ENCODE results near the gene PRR27. TPM values are rescaled to one million over a fixed set of nuclear protein-coding genes. Genes with fewer than 3 reads are reported as not detected.

The PRR27 gene
- total RNA-seq, result not detected
- long read RNA-seq, result 0 reads

DNA sequence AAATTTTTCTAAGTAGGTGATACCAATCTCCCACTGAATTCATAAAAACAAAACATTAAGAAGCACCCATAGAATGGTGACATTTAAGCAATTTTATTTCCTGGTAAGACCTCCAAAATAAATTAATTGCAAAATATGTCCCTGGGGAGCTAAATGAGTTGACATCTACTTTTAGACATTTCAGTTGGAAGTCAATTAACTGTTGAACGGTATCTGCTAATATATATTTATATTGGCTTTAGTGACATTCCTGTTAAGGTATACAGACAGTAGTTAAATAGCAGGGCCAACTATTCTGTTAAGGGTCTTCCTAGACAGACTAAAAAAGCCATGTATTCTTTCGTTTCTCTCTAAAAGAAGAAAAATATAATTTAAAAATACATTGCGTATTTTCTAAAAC lies at the start of gene PRR27:
Gene PRR27, plus strand, starts transcription at position 301 of the 400 bp plus-strand sequence. CDS start 139 bp downstream, outside the sequence.
- intact Hi-C loops (cut with micrococcal nuclease), result no loop called here
- no peak for DNase-seq

DNA sequence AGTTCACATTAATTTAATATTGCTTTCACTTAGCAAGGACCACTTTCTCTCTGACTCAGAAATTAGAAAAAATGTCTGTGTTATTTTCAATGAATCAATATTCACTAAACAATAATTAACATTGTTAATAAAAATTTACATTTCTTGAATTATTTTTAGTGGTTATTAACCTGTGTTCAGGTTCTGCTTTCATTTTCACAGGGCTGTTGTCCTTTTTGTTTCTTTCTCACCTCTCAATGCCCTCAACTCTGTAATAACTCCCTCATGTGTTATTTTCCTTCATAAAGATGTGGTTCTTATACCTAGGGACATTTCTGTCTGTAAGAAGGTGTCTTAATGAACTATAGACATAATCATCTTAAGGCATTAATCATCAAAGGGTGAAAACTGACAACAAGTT lies 43.1 kb upstream of the PRR27 start:
- ATAC-seq (no peak), DNase-seq (no peak)
- intact Hi-C loops (cut with micrococcal nuclease), result no loop called here

More for the DNA sequence above, at the start of gene PRR27:
- no peak for ATAC-seq

DNA sequence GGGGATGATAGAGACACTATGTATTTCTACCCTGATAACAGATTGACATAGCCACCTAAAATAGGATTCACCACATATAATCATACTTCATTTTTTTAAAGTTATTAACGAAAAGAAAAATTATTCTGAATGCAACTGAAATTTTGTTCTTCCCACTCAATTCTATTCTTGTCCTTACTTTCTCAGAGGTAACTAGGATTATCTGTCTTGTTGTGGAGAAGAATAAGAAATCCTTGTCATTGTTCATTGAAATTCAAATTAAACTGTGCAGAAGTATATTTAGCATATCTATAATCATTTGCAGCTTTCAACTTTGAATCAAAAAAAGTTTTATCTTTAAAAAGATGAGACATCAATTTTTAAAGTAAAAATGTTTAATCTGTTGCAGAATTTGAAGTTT lies 40.4 kb upstream of the PRR27 start:
- intact Hi-C loops (cut with micrococcal nuclease), result no loop called here
- DNase-seq (no peak), ATAC-seq (no peak)

DNA sequence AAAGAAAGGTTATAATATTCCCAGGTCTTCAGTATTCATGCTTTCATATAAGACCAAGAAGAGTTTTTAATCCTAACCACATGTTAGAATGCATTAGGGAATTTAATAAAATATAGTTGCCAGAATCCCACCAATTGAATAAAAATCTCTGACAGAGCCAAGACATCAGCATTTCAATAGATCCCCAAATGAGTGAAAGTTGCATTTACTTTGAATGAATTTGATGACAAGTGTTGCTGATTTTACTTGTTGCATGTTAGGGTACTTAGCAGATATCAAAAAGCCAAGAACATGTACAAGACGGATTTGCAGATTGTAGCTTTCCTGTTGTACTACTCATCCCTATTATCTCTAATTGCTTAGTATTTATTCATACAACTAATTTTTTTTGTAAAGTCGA lies 39.9 kb upstream of the PRR27 start:
- DNase-seq (no peak), ATAC-seq (no peak)
- intact Hi-C loops (cut with micrococcal nuclease), result no loop called here

DNA sequence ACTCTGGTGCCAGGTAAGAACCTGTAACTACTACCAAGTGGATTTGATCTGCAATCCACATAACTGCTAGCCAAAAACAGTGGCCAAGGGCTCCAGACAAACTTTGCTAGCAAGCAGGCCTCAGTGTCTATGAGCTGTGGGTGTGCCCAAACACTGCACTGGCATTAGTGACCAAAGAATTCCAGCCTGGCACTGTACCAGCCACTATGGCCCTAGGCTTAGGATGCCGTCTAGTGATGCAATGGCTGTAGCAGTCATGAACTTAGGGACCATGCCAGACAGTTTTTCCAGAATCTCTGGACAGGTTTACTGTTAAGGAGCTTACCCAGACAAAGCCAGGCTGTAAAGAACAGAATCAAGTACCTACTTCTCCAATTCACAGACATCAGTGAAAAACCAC lies 33.7 kb upstream of the PRR27 start:
- DNase-seq (no peak), ATAC-seq (no peak)
- intact Hi-C loops (cut with micrococcal nuclease), result no loop called here

DNA sequence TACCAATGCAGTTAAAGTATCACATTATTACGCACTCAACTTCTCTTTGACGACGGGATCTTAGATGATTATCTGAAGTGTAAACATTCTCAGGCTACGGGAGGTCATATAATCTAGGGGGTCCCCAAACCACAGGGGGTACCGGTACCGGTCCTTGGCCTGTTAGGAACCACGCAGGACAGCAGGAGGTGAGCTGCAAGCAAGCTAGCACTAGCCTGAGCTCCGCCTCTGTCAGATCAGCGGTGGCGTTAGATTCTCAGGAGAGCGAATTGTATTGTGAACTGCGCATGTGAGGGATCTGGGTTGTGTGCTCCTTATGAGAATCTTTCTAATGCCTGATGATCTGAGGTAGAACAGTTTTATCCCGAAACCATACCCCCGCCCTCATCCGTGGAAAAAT lies 20.6 kb upstream of the PRR27 start:
- ATAC-seq (no peak), DNase-seq (no peak)
- intact Hi-C loops (cut with micrococcal nuclease), result no loop called here

DNA sequence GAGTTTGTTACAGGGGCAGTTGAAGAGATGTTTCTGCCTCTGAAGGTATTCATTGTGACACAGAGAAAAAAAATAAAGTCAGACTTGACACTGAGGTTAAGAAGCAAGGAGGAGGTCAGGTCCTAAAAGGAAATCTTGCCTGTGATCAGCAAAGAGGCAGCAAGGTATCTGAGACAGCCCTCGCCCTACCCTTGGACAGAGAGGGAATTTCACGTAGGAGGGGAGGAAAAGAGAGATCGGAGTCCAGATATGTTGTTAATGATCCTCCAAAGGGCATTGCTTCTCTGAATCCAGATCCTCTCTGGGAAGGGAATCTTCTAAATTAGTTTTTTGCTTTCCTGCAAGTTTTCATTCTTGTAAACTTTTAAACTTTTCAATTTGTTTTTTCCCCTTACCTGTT lies 15.3 kb upstream of the PRR27 start:
- intact Hi-C loops (cut with micrococcal nuclease), result no loop called here
- no peak for ATAC-seq
- DNase-seq, result no peak

DNA sequence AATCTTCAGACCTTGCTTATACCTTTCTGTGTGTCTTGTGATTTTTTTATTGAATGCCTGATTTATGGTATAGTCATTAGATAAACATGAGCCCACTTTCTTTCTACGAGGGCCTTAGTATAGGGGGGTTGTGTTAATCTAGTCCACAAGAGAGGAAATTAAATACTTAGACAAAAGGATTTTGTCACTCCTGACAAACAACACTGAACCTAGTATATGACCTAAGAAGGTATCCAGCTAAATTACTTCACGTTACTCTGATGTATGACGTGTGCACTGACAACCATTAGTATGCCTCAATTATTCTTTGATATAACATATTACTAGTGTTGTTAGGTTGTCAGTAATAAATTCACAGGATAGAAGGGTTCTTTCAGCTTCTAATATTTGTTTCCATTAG lies 2.8 kb upstream of the PRR27 start:
- ATAC-seq, result no peak
- intact Hi-C loops (cut with micrococcal nuclease), result no loop called here

DNA sequence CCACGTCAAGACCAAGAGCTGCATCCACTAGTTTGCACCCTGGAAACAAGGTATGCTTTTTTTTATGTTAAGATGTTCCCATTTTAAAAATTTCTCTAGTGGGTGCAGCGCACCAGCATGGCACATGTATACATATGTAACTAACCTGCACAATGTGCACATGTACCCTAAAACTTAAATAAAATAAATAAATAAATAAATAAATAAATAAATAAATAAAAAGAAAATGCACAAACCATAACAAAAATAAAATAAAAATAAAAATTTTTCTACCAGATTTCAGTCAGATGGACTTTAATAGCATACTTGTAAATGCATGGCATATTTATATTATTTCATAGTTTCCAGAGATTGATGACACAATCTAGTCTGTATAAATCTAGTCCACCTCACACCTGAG lies 1.9 kb upstream of the PRR27 start:
- ATAC-seq, result no peak
- intact Hi-C loops (cut with micrococcal nuclease), result no loop called here

More for the DNA sequence above, 2.8 kb upstream of the PRR27 start:
- DNase-seq, result no peak

DNA sequence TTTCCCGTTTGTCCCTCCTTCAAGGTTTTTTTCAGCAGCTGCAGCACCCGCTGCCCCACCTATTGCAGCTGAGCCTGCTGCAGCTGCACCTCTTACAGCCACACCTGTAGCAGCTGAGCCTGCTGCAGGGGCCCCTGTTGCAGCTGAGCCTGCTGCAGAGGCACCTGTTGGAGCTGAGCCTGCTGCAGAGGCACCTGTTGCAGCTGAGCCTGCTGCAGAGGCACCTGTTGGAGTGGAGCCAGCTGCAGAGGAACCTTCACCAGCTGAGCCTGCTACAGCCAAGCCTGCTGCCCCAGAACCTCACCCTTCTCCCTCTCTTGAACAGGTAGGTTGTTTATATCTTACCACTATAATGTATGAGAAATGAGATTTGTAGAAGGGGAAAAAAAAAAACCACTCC lies 4.5 kb downstream of the PRR27 start:
- intact Hi-C loops (cut with micrococcal nuclease), result no loop called here
- no peak for ATAC-seq
- no peak for DNase-seq

More for the DNA sequence above, 1.9 kb upstream of the PRR27 start:
- no peak for DNase-seq

DNA sequence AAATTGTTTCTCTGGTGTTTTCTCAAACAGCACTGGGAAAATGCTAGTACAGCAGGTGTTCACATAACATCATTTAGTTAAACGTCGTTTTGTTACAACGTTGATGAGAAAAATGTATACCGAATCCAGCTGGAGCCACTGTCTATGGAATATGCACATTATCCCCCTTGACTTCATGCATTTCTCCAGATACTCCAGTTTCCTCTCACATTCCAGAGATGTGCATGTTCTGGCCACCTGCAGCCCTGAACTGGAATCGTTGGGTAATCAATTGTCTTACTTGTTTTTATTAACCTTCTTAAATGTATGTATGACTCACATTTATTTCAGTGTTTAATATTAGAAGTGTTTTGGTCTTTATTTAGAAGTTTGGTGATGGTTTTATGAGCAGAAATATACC lies 23.1 kb downstream of the PRR27 start:
- intact Hi-C loops (cut with micrococcal nuclease), result no loop called here
- DNase-seq (no peak), ATAC-seq (no peak)

DNA sequence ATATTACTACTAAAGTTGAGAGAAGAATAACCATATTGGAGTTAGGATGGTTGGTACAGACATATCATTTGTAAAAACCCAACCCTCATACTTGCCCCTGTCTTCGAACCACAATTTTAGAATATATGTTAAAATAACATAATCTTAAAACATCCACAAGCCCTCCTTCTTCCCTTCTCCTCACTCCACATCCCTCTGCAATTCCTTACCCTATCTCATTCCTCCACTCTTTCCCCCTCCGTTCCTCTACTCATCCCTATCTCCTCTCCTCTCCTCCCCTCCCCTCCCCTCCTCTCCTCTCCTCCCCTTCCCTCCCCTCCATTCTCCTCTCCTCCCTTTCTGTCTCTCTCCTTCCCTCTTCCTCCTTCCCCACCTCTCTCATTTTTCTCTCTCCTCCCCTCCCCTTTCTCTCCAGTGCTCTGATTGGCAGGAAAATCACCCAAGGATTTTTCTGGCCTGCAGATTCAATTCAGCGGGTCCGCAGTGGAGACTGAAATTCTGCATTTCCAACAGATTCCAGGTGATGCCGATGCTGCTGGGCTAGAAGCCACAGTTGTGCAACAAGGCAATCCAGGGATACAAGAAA lies 24.1 kb downstream of the PRR27 start:
- DNase-seq (no peak), ATAC-seq (no peak)
- intact Hi-C loops (cut with micrococcal nuclease), result no loop called here

DNA sequence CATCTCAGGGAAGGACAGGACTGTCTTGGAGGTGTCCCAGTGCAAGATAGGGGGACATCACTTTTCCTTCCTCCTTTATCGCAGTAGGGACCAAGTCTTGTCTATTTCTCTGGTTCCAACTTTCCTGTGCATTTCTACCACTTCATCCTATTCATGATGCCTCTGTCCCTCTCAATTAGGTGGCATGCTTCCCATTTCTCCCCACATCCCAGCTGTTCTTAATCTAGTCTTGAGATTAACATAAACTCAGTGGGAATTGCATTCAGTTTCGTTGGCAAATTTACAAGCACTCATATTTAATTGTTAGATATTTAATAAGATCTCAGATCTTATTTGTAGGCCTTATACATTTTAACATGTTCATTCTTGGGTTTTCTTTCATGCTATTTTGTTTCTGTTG lies 25.8 kb downstream of the PRR27 start:
- ATAC-seq (no peak), DNase-seq (no peak)
- intact Hi-C loops (cut with micrococcal nuclease), result no loop called here

DNA sequence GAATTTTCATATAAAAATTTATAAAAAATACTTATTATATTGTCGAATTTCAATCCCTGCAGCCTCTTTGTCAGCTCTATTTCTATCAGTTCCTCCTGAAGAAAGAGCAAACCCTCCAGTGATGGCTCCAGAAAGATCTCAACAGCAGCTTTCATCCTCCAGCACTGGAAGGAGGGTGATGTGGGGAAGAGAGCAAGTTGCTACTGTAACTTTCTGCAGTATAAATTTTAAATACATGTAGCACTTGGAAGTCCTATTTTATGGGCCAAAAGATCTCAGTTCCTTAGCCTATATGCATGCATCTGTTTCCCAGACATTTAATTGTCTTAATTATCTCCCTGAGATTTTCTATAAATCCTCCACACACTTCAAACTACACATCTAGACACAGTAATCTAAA lies 27.8 kb downstream of the PRR27 start:
- DNase-seq, result no peak
- intact Hi-C loops (cut with micrococcal nuclease), result no loop called here
- ATAC-seq, result no peak

DNA sequence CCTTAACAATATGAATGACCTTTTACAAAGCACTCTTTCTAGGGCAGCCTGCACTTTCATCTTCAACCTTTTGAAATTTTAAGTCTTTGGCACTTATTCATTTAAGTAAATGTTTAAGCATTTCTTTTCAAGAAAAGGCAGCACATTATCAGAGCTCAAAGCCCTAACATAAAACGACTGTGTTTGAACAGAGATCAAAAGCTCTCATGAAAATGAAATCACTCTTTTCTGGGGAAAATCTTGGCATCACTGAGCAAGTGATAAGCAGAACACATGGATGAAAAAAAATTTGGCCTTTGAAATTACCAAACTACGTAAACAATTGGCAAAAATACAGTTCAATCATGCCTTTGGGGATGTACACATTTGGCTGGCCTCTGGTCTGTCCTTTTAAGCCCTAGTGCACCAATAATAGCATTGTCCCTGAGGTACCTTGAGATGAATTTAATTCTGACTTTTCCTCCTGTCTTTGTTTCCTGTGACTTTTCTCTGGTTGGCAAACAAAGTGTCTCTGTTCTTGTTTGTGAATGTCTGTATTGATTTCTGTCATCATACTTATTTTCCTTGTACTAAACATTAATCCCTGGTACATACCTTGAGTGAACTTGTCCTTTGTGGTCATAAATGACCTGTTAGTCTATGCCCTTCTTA lies 28.6 kb downstream of the PRR27 start:
- DNase-seq (no peak), ATAC-seq (no peak)
- intact Hi-C loops (cut with micrococcal nuclease), result no loop called here

DNA sequence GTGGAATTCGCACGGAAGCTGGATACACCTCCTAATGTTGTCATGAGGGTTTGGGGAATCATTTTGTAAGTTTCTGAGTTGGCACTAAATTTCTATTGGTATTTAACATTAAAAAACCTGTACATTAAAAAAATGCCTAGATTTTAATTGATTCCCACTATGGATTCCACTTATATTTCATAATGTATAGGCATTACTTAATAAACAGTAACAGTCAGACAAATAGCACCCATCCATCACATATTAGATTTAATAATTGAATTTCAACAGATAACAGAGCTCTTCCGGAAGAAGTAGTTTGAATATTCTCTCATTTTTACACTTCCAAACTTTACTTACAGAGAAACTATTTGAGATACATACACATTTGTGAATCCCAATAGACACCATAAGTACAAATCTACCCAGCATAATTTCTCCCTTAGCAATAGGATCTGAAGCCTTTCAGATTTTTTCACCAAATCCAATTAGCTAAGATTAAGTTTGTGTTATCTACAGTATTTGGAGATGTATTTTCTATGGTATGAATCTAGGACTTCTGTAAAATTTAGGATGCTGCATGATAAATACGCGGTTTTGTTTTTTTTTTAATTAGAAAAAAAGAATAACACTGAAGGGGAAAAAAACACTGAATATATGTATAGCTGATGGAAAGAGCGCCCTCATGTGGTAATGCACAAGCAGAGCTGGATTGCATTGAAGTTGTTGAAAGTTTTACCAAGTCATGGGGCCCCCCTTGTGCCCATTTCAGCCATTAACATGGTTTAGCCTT lies 29.3 kb downstream of the PRR27 start:
- no peak for DNase-seq
- intact Hi-C loops (cut with micrococcal nuclease), result no loop called here
- ATAC-seq, result no peak

DNA sequence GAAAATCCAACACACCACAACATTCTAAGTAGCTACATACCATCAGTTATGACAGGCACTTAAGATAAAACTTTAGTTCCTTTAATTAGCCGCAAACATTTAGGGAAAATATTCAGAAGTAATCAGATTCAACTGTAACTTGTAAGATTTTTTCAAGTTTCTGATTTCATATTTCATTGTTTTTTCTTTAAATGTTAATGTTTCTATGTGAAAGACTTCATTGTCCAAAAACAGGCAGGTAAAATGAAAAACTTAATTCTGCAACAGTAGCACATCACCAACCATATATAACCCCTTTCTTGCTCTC lies 29.9 kb downstream of the PRR27 start:
- intact Hi-C loops (cut with micrococcal nuclease), result no loop called here
- DNase-seq (no peak), ATAC-seq (no peak)

DNA sequence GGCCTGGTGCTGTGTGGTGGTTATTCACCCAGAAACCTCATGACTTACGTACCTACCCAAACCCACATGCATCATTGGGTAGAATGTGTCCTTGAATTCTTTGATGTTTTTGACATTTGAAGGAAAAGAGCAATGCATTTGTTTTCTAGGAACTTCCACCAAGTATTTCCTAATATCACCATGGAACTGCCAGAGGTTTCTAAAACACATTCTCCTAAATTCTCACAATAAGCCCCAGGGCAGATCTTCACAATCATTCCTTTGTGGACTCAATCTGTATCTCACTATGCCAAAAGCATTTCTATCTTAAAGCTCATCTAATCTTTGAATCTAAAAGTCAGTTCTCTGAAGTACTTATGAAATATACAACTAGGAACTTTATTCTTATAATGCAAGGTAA lies 33.2 kb downstream of the PRR27 start:
- DNase-seq (no peak), ATAC-seq (no peak)
- intact Hi-C loops (cut with micrococcal nuclease), result no loop called here

DNA sequence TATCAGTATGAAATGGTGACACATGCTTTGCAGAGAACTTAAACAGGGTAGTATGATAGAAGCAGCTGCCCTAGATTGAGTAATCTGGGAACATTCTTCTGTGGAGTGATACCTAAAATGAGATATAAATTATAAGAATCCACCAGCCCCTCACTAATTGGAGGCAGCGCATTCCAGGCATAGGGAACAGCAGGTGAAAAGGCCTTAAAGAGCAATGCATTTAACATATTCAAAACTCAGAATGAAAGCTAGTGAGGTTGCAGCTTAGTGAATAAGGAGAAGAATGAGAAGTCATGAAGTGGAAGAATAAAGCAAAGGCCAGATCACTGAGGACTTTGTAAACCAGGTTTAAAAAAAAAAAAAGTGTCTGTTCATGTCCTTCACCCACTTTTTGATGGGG lies 36.5 kb downstream of the PRR27 start:
- no peak for DNase-seq
- intact Hi-C loops (cut with micrococcal nuclease), result no loop called here
- ATAC-seq, result no peak

DNA sequence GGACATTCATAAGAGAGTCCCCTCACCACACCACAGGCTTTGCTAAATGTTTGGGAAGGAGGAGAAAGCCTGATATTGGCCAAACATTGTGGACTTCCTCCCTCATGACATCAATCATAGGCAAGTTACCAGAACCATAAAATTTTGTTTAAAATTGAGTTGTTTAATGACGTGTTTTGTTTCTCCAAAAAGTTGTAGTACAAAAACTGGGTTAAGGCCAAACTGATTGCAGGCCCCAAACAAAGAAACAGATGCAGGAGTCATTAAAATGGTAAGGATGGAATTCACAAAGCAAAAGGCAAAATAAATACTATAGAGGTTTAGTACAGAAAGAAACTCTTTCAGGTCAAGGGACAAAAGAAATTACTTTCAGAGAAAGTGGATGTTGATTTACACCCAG lies 37.6 kb downstream of the PRR27 start:
- ATAC-seq (no peak), DNase-seq (no peak)
- intact Hi-C loops (cut with micrococcal nuclease), result no loop called here

DNA sequence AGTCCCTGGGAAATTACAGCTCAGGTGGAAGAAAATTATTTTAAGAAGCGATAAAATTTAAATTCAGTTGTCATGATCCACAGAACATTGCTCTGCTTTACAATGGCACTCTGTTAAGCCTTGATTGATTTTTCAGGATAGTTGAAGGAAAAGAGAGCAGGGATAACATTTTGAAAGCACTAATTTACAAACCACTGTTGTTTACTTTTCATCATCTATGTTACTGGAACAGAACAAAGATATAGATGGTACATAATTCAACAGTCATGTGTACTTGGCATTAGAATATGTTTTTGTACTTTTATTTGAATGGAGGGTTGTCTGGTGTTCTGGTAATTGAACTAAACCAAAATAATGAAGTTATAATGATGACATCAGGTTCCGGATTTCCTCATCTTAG lies 38.9 kb downstream of the PRR27 start:
- intact Hi-C loops (cut with micrococcal nuclease), result no loop called here
- ATAC-seq, result no peak
- no peak for DNase-seq
